Peyer's patch (tissue), 4 donors: Measurements from ENCODE around the gene BBLN.

Experiments
- POLR2A ChIP-seq, 2 donors: fragments of 450-650 bp; IDR thresholded peaks; one replicate each; pipeline ENCODE4 v1.5.1; 2017; ENCODE audit warnings: antibody characterized with exemption in 2 of 2, mild to moderate bottlenecking in 2 of 2, moderate library complexity in 2 of 2
- TF ChIP-seq, protein P1 (sequence below), 6 experiments: fragments of 450-650 bp in 4 of 6; fragments of 200-600 bp in 2 of 6; sonication (generic) in 1 of 6; IDR thresholded peaks; one replicate each; pipeline ENCODE4 v1.5.1; 2017 to 2019; ENCODE audit warnings: antibody characterized with exemption in 6 of 6, mild to moderate bottlenecking in 3 of 6, moderate library complexity in 1 of 6

DNA sequence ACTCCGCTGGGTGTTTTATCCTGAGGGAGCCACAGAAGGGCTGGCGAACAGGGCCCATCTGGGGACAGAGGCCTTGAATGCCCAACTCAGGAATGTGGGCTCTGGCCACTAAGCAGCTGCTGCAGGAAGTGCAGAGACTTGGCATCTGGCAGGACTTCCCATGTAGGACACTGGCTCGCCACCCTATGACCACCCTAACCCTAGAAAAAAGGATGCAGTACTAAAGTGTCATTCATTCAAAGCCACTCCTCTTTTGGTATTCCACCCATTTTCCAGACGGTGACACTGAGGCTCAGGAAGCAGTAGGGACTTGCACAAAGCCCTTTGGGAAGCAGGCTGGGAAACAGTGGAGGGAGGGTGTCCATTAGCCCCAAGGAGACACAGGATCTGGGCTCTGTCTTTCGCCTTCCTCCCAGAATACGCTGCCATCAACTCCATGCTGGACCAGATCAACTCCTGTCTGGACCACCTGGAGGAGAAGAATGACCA lies 3.0 kb downstream of the BBLN start:
- TF ChIP-seq, protein P1, sequence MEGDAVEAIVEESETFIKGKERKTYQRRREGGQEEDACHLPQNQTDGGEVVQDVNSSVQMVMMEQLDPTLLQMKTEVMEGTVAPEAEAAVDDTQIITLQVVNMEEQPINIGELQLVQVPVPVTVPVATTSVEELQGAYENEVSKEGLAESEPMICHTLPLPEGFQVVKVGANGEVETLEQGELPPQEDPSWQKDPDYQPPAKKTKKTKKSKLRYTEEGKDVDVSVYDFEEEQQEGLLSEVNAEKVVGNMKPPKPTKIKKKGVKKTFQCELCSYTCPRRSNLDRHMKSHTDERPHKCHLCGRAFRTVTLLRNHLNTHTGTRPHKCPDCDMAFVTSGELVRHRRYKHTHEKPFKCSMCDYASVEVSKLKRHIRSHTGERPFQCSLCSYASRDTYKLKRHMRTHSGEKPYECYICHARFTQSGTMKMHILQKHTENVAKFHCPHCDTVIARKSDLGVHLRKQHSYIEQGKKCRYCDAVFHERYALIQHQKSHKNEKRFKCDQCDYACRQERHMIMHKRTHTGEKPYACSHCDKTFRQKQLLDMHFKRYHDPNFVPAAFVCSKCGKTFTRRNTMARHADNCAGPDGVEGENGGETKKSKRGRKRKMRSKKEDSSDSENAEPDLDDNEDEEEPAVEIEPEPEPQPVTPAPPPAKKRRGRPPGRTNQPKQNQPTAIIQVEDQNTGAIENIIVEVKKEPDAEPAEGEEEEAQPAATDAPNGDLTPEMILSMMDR (IDR thresholded peaks at IDR 0.05) = no peak
- TF ChIP-seq POLR2A (IDR thresholded peaks at IDR 0.05) = no peak
